ENCODE measurements around the gene TRIP13. TPM values are rescaled to one million over a fixed set of nuclear protein-coding genes. Genes with fewer than 3 reads are reported as not detected.

TRIP13 gene
- total and polyA plus RNA-seq, 2 experiments from 2014 or later = 19.5 to 20.4 TPM

DNA sequence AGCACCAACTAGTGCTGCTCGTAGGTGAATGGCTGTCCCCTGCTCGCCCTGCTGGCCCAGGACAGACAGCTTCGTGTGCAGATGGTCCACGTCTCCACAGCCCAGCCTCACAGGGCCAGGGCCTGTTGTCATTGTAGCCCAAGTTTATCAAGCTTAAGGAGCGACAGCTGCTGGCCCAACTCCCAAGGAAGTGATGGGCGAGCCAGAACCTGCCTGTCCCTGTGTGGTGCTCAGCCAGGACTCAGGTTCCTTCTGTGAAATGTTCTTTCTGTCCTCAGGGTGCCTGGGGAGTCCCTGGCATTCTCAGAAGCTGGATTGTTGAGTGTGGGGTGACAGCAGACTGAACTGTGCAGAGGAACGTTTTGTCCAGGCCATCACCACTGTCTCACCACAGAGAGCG is 16.4 kb downstream of the TRIP13 start:
- H3K27ac ChIP-seq = no peak overlapping the region
- no peaks in the 10 kb centered on the region for H3K79me2 ChIP-seq (ENCODE audit: insufficient read depth)
- 97 to 98% methylated on average over 8 of the region's 8 CpGs for WGBS, 2 experiments (ENCODE audit: low coverage in 1 of 2, low lambda C conversion rate in 2 of 2, missing lambda C conversion rate in 2 of 2)
- no peaks in the 10 kb centered on the region for H3K9me2 ChIP-seq (ENCODE audit: insufficient read depth)
- H3K9ac ChIP-seq = no peak overlapping the region
- in situ Hi-C loops (cut with MboI) = loop anchor here (10.0 kb wide), 1 partner anchor 244 kb away; no protein-coding TSS in a partner anchor
- TF ChIP-seq EZH2phosphoT487 (IDR thresholded peaks at IDR 0.05; ENCODE audit: insufficient read depth, low read depth) = no peak
- no peak for TF ChIP-seq EZH2 (IDR thresholded peaks at IDR 0.05; ENCODE audit: insufficient read depth, poor library complexity, severe bottlenecking)
- H3K4me2 ChIP-seq (ENCODE audit: unreplicated experiment) = no peak overlapping the region
- DNase-seq = no peak
- H3K4me3 ChIP-seq = no peak overlapping the region
- H3K9me3 ChIP-seq (ENCODE audit: low read depth) = no peaks in the 10 kb centered on the region
- H3K36me3 ChIP-seq (ENCODE audit: low read depth) = no peaks in the 10 kb centered on the region
- H2AFZ ChIP-seq = no peak overlapping the region
- H4K20me1 ChIP-seq (ENCODE audit: insufficient read depth) = no peaks in the 10 kb centered on the region
- H3F3A ChIP-seq (ENCODE audit: insufficient read depth) = no peaks in the 10 kb centered on the region
- H3K4me1 ChIP-seq (ENCODE audit: insufficient read depth) = no peaks in the 10 kb centered on the region
- H3K27me3 ChIP-seq (replicated peaks; ENCODE audit: insufficient read depth) = no peaks in the 10 kb centered on the region

DNA sequence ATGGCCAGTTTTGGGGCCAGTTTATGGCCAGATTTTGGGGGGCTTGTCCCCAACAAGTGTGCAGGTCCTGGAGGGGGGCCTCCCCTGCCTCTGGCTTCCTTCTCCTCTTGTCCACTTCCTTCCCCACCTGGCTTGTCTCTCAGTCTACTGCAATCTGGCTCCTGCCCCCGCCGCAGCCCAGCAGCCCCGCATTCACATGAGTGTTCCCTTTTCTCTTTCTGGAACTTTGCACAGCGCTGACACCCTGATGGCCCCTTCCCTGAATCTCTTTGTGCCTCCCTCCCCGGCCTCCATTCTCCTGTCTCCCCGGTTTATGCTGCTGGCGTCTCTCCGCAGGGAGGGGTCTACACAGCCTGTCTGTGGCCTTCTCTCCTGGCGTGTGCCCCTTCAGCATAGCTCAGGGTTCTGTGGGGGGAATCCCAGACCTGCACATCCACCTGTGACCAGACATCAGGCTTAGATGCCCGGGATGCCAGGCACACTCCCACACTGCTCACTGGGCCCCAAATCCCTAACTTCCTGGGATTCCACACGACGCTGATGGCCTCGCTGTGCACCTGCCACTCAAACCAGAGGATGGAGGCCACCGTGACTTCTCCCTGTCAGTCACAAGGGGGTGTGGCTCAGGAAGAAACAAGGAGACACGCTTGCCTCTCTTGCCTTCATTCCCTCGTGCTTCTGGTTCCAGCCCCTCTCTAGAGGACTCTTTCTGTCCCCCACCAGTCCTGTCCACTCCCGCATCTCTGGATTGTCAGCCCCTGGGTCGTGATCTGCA is 17.5 kb downstream of the TRIP13 start:
- H3K9me2 ChIP-seq (ENCODE audit: insufficient read depth) = no peaks in the 10 kb centered on the region
- H3K27me3 ChIP-seq (replicated peaks; ENCODE audit: insufficient read depth) = no peaks in the 10 kb centered on the region
- no peak overlapping the region for H3K4me2 ChIP-seq (ENCODE audit: unreplicated experiment)
- no peaks in the 10 kb centered on the region for H3K9me3 ChIP-seq (ENCODE audit: low read depth)
- no peaks in the 10 kb centered on the region for H3F3A ChIP-seq (ENCODE audit: insufficient read depth)
- H3K4me1 ChIP-seq (ENCODE audit: insufficient read depth) = no peaks in the 10 kb centered on the region
- H4K20me1 ChIP-seq (ENCODE audit: insufficient read depth) = no peaks in the 10 kb centered on the region
- 94 to 97% methylated on average over 16 to 18 of the region's 18 CpGs for WGBS, 2 experiments (ENCODE audit: low coverage in 1 of 2, low lambda C conversion rate in 2 of 2, missing lambda C conversion rate in 2 of 2)
- H2AFZ ChIP-seq = no peak overlapping the region
- no peak overlapping the region for H3K9ac ChIP-seq
- H3K4me3 ChIP-seq = no peak overlapping the region
- in situ Hi-C loops (cut with MboI) = loop anchor here (10.0 kb wide), 1 partner anchor 245 kb away; no protein-coding TSS in a partner anchor
- H3K27ac ChIP-seq = no peak overlapping the region
- TF ChIP-seq EZH2 (IDR thresholded peaks at IDR 0.05; ENCODE audit: insufficient read depth, poor library complexity, severe bottlenecking) (no peak), EZH2phosphoT487 (IDR thresholded peaks at IDR 0.05; ENCODE audit: insufficient read depth, low read depth) (no peak)
- DNase-seq = no peak
- no peaks in the 10 kb centered on the region for H3K36me3 ChIP-seq (ENCODE audit: low read depth)
- H3K79me2 ChIP-seq (ENCODE audit: insufficient read depth) = no peaks in the 10 kb centered on the region

DNA sequence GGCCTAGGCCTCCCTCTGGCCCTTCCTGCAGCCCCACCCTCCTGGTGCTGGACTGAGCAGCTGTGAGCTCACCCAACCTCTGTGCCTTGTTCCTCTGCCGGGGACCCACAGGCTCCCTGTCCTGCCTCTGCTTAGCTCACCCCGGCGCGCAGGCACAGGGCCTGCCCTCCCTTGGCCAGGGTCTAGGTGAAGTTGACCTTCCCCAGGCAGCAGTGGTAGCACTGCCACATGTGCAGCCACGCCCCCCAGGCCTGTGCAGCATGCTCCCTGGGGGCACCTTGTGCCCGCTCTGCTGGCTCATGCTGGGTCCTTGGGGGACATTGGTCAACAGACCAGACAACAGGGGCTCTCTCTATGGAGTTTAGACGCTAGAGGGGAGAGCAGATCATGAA is 18.1 kb downstream of the TRIP13 start:
- Histone ChIP-seq H3K4me3 (no peak overlapping the region), H3K9me2 (ENCODE audit: insufficient read depth) (no peaks in the 10 kb centered on the region), H3K4me2 (ENCODE audit: unreplicated experiment) (no peak overlapping the region), H3K79me2 (ENCODE audit: insufficient read depth) (no peaks in the 10 kb centered on the region), H2AFZ (no peak overlapping the region), H3K9ac (no peak overlapping the region), H3K36me3 (ENCODE audit: low read depth) (no peaks in the 10 kb centered on the region), H3K27ac (no peak overlapping the region), H3F3A (ENCODE audit: insufficient read depth) (no peaks in the 10 kb centered on the region), H4K20me1 (ENCODE audit: insufficient read depth) (no peaks in the 10 kb centered on the region), H3K4me1 (ENCODE audit: insufficient read depth) (no peaks in the 10 kb centered on the region), H3K9me3 (ENCODE audit: low read depth) (no peaks in the 10 kb centered on the region), H3K27me3 (replicated peaks; ENCODE audit: insufficient read depth) (no peaks in the 10 kb centered on the region)
- in situ Hi-C loops (cut with MboI) = no loop called here
- TF ChIP-seq EZH2 (IDR thresholded peaks at IDR 0.05; ENCODE audit: insufficient read depth, poor library complexity, severe bottlenecking) (no peak), EZH2phosphoT487 (IDR thresholded peaks at IDR 0.05; ENCODE audit: insufficient read depth, low read depth) (no peak)
- DNase-seq = no peak
- 99 to 100% methylated on average over 7 of the region's 7 CpGs for WGBS, 2 experiments (ENCODE audit: low coverage in 1 of 2, low lambda C conversion rate in 2 of 2, missing lambda C conversion rate in 2 of 2)

DNA sequence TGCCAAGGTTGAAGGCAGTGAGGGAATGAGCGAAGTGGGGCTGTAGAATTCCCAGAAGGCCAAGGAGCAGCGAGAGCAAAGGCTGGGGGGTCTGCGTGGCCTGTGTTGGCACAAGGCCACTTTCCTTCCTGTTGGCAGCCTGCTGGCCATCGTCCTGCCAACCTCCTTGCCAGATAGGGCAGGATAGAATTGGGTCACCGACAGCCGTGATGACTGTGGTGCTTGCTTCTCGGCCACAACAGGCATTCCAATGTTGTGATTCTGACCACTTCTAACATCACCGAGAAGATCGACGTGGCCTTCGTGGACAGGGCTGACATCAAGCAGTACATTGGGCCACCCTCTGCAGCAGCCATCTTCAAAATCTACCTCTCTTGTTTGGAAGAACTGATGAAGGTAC is 18.9 kb downstream of the TRIP13 start:
- Histone ChIP-seq H3F3A (ENCODE audit: insufficient read depth) (no peaks in the 10 kb centered on the region), H3K4me3 (no peak overlapping the region), H3K4me1 (ENCODE audit: insufficient read depth) (no peaks in the 10 kb centered on the region), H3K36me3 (ENCODE audit: low read depth) (no peaks in the 10 kb centered on the region), H3K9ac (no peak overlapping the region), H3K79me2 (ENCODE audit: insufficient read depth) (no peaks in the 10 kb centered on the region), H2AFZ (no peak overlapping the region), H3K27me3 (replicated peaks; ENCODE audit: insufficient read depth) (no peaks in the 10 kb centered on the region), H3K9me3 (ENCODE audit: low read depth) (no peaks in the 10 kb centered on the region), H3K9me2 (ENCODE audit: insufficient read depth) (no peaks in the 10 kb centered on the region), H3K4me2 (ENCODE audit: unreplicated experiment) (no peak overlapping the region), H4K20me1 (ENCODE audit: insufficient read depth) (no peaks in the 10 kb centered on the region), H3K27ac (no peak overlapping the region)
- DNase-seq = no peak
- WGBS, 2 experiments (ENCODE audit: low coverage in 1 of 2, low lambda C conversion rate in 2 of 2, missing lambda C conversion rate in 2 of 2) = 95 to 96% methylated on average over 11 of the region's 11 CpGs
- in situ Hi-C loops (cut with MboI) = no loop called here
- TF ChIP-seq EZH2phosphoT487 (IDR thresholded peaks at IDR 0.05; ENCODE audit: insufficient read depth, low read depth) = no peak
- no peak for TF ChIP-seq EZH2 (IDR thresholded peaks at IDR 0.05; ENCODE audit: insufficient read depth, poor library complexity, severe bottlenecking)
